Activated CD4-positive, CD25-positive, alpha-beta regulatory T cell (primary cell): ENCODE results near the gene SLC35E4.
"Not testable (repeated sequence)": the region's sequence is repeated elsewhere in the genome, so short reads cannot be mapped to it uniquely, and the experiment has no call there.

Experiments
- DNase-seq, 4 experiments: peaks; one replicate each; lab custom pipeline; 2025; lab: John Stamatoyannopoulos, UW

Gene SLC35E4

DNA sequence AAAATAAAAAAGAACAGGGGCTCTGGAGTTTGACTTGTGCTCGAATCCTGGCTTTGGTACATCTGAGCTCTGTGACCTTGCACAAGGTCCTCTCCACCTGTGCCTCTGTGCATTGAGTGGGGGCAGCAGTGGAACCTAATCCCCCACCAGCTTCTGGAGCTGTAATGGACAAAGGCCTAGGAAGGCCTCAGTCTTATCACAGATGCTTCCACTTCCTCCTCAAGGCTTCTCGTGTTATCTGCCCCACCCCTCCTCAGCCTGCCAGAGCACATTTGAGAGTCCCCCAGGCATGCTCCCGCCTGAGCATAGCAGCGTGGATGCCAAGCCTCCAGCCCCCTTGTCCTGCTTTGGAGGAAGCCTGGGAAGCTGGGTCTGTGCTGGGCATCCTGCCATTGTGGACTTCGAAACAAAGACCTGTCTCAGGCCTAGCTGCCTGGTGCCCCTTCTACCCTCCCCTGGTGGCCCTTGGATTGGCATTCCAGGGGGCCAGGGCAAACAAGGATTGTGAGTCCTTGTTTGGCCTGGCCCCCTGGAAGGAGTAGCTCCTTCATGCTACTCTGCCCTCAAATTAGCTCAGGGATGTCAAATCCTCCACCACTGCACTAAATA lies 15.0 kb downstream of the SLC35E4 start:
- no peak for DNase-seq

DNA sequence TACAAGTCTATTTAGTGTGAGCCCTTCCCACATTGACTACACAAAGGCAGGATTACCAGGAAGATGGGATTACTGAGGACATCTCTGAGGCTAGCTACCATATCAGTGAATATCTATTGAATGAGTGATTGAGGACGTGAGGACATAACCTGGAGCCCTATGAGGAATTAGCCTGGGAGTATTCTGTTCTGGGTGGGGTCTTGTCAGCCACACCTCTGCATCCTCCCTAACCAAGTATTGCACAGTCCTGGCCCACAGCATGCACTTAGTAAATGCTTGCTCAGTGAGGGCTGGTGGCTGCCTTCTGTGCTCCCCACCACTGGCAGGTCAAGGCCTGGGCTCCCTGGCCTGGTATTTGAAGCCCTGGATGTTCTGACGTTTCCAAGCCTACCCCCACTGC lies 17.3 kb downstream of the SLC35E4 start:
- DNase-seq, result no peak

DNA sequence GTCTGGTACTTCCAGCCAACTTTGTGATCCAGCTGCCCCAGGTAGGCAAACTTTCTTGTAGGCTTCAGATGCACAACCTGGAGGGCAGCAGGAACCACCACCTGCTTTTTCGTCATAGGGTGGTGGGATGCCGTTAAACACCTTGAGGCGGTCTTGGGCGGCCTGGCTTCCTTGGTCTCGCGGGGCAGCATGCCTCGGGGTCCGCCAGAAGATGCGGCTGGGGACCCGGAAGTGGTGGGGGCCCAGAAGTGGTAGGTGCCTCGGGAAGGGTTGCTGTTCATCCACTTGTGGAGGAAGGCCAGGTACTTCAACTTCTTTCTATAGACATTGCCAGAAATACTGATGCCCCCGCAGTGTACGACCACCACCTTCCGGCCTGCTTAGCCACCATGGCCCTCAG lies 18.8 kb downstream of the SLC35E4 start:
- no peak for DNase-seq

DNA sequence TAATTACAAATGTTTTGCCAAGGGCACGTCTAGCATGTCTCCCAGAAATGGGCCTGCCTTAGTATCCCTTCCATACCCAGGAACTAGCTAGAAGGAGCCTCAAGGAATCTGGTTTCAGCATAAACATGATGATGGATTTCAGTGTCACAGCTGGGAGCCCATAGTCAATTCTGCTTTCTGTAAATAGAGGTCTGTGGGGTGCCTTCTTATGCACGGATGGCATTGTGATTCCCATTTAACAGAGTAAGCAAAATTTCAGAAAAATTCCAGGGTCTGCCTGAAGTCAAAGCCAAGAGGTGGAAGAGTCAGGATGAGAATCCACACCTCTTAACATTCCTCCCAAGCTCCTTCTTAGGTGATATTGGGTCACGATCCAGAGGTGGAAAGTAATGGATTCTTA lies 20.0 kb downstream of the SLC35E4 start:
- no peak for DNase-seq

DNA sequence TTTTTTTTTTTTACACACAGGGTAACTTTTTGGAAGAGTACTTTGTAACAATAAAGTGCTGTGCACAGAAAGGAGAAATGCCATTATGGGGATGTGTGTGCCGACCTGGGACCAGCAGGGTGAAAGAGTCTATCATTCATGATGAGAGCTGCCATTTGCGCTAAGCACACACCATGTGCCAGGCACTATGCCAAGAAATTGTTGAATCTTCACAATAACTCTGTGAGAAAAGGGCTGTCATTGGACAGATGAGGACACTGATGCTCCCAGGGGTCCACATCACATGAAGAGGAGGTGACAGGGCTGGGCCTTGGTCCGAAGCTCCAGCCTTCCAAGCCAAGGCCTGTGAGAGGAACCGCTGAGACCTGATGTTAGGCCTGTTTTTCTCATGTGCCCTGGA lies 26.5 kb downstream of the SLC35E4 start:
- no peak for DNase-seq

DNA sequence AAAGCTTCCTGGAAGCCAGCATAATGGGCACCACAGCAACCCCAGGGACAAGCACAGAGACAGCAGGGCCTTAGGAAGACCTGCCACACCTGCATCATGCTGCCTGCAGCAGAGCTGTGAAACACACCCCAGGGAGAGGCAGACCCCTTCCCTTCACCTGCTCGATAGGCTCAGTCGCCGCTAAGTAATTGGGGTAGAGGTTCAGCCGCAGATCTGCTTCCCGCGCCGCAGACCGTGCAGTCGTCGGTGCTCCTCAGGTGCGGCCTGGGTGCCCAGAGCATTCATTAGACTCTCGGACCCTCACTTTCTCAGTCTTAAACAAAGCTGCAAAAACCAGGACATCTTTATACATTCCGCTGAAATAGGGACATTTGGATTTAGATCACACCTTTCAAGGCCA lies 29.2 kb downstream of the SLC35E4 start:
- no peak for DNase-seq

DNA sequence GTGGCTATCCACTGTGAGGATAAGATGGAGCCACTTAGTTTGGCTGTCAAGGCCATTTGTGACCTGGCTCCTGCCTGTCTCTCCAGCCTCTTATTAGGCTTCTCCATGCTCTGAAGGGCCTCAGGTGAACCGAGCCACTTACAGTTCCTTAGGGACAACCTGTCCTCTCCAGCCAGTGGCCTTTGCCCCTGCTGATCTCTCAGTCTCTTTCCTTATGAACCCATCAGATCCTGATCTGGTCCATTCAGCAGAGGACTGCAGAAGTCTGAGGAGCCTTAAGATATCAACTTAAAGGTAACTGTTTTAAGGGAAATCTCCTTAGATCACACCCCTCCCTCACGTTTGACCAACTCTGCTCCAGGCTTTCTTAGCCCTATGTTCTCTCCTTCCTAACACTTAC lies 29.7 kb downstream of the SLC35E4 start:
- DNase-seq, result no peak

DNA sequence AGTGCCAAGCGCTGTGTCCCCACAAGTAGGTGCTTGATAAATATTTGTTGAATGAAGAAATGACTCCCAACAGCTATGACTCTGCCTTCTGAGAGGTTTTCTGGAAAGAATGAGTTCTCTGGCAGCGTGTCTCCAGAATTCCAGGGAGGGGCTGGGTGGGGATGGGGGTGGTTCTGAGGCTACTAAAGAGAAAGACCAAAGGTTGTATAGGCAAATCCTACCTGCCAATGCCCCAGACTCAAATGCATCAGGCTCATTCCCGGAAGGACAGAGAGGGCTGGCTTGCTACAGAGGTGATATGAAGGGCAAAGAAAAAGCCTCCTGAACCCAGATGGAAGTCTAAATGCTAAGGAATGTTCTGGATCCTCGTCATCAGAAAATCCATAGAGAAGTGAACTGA lies 30.2 kb downstream of the SLC35E4 start:
- no peak for DNase-seq

DNA sequence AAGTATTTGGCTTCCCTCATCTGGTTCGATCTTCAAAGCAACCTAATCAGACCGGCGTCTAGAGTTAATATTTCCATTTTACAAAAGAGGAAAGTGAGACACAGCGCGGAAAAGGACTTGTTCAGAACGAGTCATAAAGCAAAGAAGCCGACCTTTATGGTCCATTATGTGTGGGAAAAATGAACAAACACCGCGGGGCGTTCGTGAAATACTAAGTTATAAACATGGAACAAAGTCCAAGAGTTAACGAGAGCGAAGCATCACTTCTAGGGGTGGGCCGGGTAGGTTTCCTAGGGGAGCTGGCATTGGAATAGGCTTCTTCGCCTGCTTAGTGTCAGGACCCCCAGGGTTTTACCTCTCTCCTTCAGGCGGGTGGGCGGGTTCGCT lies 31.5 kb downstream of the SLC35E4 start:
- DNase-seq, result no peak

DNA sequence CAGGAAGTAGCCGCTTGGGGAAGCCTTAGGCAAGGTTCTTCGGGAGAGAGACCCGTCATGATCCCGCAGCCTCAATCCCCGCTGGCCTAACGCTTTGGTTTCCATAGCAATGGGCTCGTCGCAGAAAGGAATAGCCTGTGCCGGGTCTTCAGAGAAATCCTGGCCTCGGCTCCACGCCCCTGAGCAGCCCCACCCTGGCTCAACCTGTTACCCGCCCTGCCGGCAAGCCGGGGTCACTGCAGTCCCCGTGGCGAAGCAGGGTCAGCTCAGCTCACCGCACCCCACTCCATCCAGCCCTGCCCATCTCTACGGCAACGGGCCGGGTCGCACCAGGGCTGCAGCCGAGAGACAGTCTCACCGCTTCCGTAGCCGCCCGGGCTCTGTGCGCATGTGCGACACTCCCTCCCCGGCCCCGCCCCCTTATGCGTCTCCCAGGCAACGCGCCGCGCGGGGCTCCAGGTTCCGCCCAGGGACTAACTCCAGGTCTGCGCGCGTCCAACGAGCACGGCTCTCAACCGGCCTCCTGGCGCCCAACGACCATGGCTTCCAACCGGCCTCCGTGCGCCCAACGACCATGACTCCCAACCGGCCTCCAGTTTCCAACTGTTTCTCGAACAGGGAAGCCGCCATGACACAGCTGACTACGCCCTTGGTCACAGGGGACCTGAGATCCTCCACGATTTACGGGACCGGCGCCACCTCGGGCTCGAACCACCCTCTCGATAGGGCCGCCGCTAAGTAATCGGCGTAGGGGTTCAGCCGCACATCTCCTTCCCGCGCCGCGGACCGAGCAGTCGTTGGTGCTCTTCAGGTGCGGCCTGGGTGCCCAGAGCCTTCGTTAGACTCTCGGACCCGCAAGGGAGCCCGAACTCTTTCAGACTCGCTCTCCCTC lies 32.2 kb downstream of the SLC35E4 start, which contains the start of gene DUSP18:
Gene DUSP18, minus strand, starts transcription at position 382 of the 892 bp plus-strand sequence. CDS start 3,872 bp downstream, outside the sequence.
- DNase-seq, result peak; percentile 84 to 92 (median 86)

DNA sequence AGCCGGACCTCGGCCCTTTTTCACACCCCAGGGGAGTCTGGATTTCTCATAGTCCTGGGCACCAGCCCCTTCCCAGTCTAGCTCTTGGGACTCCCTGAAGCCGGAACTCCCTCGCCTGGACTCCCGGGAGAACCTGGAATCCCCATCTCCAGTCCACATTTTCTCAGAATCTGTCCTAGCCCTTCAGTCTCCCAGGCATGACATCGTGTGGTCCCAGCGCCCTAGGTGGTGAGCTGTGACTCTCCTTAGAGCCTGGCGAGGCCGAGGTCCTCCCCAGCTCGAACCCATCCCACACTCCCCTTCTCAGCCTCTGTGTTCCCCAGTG lies 32.8 kb downstream of the SLC35E4 start:
- DNase-seq, result no peak

DNA sequence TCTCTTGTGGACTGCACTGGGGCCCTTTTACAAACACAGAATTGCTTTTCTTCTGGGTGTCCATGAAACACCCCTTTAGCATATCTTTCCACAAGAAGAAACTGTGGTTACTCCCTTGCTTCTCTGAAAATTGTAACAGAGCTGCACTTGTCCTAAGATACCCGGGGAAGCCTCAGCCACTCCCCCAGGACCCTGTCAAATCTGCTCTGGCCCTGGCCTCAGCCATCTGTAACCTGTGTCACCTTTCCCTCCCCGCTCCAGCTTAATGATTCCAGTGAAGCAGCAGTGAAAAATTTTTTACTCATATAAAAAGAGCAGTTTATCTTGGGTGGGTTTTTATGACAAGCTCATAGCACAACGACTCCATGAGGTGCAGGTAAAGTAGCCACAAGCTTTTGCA lies 35.5 kb downstream of the SLC35E4 start:
- DNase-seq, result no peak

DNA sequence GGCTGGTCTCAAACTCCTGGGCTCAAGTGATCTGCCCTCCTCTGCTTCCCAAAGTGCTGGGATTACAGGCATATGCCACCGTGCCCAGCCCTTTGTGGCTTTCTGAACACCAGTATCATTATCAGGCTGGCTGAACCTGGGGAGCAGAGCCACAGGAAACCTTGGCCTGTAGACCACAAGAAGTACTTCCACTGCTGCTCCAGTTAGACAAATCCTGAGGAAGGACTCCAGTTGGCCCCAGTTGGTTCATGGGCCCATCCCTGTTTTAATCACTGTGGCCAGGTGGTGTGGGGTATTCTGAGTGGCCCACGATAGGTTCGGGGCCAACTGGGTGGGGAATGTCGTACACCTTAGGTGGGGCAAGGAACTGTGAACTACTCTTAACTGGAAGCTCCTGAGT lies 37.6 kb downstream of the SLC35E4 start:
- DNase-seq, result no peak

DNA sequence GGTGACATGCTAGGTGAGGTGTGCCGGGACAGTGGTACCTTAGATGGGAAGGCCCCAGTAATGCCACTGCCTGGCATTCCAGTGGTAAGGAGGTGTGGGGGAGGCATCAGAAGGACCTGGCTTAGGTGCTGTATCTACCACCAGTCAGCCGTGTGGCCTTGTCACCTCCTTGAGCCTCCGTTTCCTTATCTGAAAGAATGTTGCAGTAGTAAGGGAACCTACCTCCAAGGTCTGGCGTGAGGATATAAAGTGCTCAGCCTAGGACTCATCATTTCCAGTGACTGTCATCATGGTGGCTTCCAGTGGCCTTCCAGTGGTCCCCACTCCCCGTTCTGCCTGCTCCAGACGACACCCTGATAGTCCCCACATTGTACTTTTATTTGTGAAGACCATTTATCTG lies 38.9 kb downstream of the SLC35E4 start:
- no peak for DNase-seq

DNA sequence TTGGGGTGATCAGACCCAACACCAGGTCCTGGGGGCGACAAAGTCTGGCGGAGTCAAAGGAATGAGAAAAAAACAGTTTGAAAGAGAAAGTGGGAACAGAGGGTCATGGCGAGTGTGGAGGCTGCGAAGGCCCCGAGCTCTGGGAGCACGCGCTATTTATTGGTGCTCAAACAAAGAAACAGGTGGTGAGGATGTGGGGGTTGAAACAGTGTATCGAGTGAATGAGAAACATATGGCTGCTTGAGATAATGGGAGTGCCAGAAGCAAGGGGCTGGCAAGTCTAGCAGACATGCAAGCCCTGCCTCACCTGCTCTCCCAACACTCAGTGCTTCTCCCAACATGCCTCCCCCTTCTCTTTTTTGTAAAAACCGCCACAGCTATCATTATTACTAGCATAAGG lies 39.9 kb downstream of the SLC35E4 start:
- no peak for DNase-seq

DNA sequence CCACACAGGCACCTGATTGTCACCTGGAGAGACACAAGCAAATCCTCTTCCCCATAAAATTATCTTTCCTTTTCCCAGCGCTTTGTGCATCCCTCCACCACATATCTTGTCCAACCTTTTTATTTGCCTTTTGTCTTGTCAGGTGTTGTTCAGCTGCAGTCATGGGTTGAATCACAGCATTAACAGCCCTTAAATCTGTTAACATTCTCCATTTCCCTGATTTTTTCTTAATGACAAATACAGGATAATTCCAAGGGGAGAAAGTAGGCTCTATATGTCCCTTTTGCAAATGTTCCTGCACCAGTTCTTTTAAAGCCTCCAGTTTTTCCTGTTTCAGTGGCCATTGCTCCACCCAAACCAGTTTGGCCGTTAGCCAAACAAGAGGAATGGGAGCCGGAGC lies 41.0 kb downstream of the SLC35E4 start:
- DNase-seq, result not testable (repeated sequence)

DNA sequence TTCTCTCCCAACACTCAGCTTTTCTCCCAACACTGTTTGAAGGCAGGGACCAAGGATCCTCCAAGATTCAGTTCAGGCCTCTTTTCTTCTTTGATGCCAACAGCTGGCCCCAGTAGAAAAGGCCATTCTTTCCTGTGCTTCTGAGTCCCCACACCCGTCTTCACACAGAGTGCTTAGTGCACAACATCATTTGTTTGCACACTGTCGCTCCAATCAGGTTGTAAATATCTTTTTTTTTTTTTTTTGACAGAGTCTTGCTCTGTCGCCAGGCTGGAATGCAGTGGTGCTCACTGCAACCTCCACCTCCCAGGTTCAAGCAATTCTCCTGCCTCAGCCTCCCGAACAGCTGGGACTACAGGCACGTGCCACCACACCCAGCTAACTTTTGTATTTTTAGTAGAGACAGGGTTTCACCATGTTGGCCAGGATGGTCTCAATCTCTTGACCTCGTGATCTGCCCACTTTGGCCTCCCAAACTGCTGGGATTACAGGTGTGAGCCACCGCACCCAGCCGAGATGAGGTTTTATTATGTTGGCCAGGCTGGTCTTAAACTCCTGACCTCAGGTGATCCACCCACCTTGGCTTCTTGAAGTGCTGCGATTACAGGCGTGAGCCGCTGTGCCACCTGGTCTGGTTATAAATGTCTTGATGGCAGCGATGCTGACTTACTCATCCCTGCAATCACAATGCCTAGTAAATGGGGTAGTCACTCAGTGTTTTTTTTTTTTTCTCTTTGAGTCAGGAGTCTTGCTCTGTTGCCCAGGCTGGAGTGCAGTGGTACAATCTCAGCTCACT lies 44.5 kb downstream of the SLC35E4 start:
- not testable (repeated sequence) for DNase-seq

DNA sequence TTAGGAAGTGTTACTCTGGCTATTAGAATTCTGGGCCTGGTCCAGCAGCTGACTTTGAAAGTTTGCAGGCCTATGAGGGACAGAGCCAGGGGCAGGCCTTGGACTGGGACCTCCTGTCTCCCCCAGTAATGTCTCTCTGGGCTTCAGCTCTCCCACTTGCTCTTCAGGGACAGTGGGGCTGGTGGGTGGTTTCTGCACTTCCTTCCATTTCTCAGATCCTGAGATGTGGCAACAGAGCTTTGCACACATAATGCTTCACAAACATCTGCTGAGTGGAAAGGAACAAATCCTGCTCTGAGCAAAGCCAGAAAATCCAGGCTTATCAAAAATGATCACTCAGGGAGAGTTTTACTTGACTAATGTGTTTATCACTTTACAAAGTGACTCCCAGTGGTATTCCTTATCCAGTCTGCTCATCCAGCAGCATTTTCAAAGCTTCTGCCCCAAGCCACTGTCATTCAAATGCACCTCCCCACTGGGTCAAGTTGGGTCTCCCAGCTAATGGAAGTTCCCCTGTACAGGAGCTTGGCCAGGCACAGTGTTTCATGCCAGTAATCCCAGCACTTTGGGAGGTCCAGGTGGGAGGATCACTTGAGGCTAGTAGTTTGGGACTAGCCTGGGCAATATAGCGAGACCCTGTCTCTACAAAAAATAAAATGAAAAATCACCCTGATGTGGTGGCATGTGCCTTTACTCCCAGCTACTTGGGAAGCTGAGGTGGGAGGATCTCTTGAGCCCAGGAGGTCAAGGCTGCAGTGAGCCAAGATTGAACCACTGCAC lies 45.6 kb downstream of the SLC35E4 start:
- no peak for DNase-seq

DNA sequence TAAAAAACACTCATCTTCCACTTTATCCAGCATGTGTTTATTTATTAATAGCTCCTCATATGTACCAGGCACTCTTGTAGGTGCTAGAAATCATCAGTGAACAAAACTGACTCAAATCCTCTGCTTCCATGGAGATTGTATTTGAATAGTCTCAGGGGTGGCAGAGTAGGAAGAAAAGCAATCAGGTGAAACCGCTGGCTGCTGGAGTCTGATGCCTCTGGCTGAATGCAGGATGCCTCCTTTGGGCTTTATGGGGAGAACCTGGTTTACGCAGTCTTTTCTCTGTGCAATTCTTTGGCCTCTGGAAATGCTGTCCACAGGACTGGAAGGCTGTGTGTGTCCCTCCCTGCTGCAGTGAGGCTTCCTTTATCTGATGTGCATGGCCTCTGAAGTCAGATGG lies 46.2 kb downstream of the SLC35E4 start:
- DNase-seq, result no peak

DNA sequence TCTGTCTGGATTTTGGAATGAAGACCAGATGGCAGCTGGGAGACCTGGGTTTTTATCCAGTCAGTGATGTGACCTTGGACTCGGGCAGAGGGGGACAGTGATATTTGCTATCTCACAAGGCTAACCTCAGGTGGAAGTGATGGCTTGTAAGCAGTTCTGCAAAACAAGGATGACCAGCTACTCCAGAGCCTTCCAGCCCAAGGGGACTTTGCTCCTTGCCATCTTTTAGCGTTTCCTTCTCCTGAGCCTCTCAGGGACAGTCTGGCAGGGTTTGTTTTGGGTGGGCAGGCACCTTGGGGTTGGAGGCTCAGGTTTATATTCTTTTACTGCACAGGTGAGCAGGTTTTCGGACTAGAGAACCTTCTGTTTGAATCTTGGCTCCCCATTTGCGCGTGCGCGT lies 49.6 kb downstream of the SLC35E4 start:
- DNase-seq, result no peak

DNA sequence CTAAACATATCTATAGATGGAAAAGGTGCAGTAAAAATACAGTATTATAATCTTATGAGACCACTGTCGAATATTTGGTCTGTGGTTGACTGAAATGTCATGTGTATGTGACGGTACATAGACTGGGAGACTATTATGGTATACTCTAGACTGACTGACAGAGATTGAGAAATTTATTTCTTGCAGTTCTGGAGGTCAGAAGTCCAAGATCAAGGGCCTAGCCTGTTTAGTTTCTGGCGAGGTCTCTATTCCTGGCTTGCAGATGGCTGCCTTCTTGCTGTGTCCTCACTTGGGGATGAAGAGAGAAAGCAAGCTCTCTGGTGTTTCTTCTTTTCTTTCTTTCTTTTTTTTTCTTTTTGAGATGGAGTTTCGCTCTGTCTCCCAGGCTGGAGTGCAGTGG lies 51.8 kb downstream of the SLC35E4 start:
- no peak for DNase-seq

DNA sequence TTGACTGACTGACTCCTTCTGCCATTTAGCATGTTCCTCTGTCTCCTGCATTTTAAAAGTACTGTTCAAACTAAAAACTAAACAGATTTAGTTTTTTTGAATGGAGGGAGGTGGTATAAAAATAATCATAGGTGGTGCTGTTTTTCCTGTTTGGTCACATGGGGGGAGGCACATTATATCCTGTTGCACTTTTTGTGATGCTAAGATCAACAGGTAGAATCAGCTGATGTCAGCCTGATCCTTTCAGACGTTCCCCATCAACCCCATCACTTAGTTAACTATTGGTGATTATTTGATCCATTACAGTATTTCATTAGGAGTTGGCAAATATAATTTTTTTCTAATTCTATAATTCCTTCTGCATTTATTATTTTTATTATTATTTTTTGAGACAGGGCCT lies 54.0 kb downstream of the SLC35E4 start:
- DNase-seq, result no peak
